H9 (cell line): ENCODE measurements around the gene CCDC33. TPM values are rescaled to one million over a fixed set of nuclear protein-coding genes. Genes with fewer than 3 reads are reported as not detected.

Experiments
- DNase-seq: peaks from one replicate; pipeline ENCODE4 v3.0.0-alpha.2; 2017
- H2AFZ ChIP-seq: one replicate; pipeline ENCODE4 v1.6.1; 2013; ENCODE audit warnings: mild to moderate bottlenecking, low read length, control low read depth, moderate library complexity
- H2AK5ac ChIP-seq: 2 replicates; pipeline ENCODE4 v1.6.1; 2013; ENCODE audit warnings: low read length, control low read depth, mixed read lengths; ENCODE audit not compliant: insufficient read length
- H2BK120ac ChIP-seq: one replicate; pipeline ENCODE4 v1.6.1; 2013; ENCODE audit warnings: low read depth, mild to moderate bottlenecking, low read length, control low read depth, inconsistent platforms; ENCODE audit not compliant: poor library complexity, severe bottlenecking
- H2BK12ac ChIP-seq: 2 replicates; pipeline ENCODE4 v1.6.1; 2013; ENCODE audit warnings: low read length, control low read depth, mixed read lengths, low read depth; ENCODE audit not compliant: insufficient read length
- H2BK15ac ChIP-seq: 2 replicates; pipeline ENCODE4 v1.6.1; 2013; ENCODE audit warnings: low read depth, low read length, control low read depth
- H2BK20ac ChIP-seq: one replicate; pipeline ENCODE4 v1.6.1; 2013; ENCODE audit warnings: low read depth, mild to moderate bottlenecking, low read length, control low read depth, inconsistent platforms; ENCODE audit not compliant: poor library complexity, severe bottlenecking
- H2BK5ac ChIP-seq: 2 replicates; pipeline ENCODE4 v1.6.1; 2013; ENCODE audit warnings: low read length, control low read depth, mixed read lengths; ENCODE audit not compliant: insufficient read length
- H3K14ac ChIP-seq: 2 replicates; pipeline ENCODE4 v1.6.1; 2013; ENCODE audit warnings: low read length, control low read depth; ENCODE audit not compliant: insufficient read depth
- H3K18ac ChIP-seq: 2 replicates; pipeline ENCODE4 v1.6.1; 2013; ENCODE audit warnings: low read depth, mild to moderate bottlenecking, mixed read lengths, low read length, control low read depth; ENCODE audit not compliant: insufficient read length
- H3K23ac ChIP-seq: 2 replicates; pipeline ENCODE4 v1.6.1; 2013; ENCODE audit warnings: low read length, control low read depth, mixed read lengths, low read depth; ENCODE audit not compliant: insufficient read length
- H3K23me2 ChIP-seq: 2 replicates; pipeline ENCODE4 v1.6.1; 2013; ENCODE audit warnings: low read depth, mild to moderate bottlenecking, mixed read lengths, low read length, control low read depth; ENCODE audit not compliant: insufficient read length, poor library complexity, severe bottlenecking
- H3K27ac ChIP-seq: 2 replicates; pipeline ENCODE4 v1.5.1; 2013; ENCODE audit warnings: low read length, control low read depth, mixed read lengths, low read depth; ENCODE audit not compliant: insufficient read length
- H3K27me3 ChIP-seq: 2 replicates; pipeline ENCODE4 v1.6.1; 2013; ENCODE audit warnings: low read length, control low read depth, inconsistent platforms; ENCODE audit not compliant: insufficient read depth
- H3K4ac ChIP-seq: 2 replicates; pipeline ENCODE4 v1.6.1; 2013; ENCODE audit warnings: low read depth, mild to moderate bottlenecking, control low read depth, inconsistent platforms, low read length, moderate library complexity
- H3K4me1 ChIP-seq: 2 replicates; pipeline ENCODE4 v1.6.1; 2013; ENCODE audit warnings: low read length, control low read depth, inconsistent platforms; ENCODE audit not compliant: insufficient read depth
- H3K4me2 ChIP-seq: 2 replicates; pipeline ENCODE4 v1.6.1; 2013; ENCODE audit warnings: low read length, control low read depth, mixed read lengths; ENCODE audit not compliant: insufficient read length, insufficient read depth
- H3K56ac ChIP-seq: 2 replicates; pipeline ENCODE4 v1.6.1; 2013; ENCODE audit warnings: low read depth, mild to moderate bottlenecking, mixed read lengths, low read length, control low read depth; ENCODE audit not compliant: insufficient read length
- H3K79me1 ChIP-seq: 2 replicates; pipeline ENCODE4 v1.6.1; 2013; ENCODE audit warnings: low read depth, mild to moderate bottlenecking, moderate library complexity, low read length, control low read depth, inconsistent platforms; ENCODE audit not compliant: insufficient read depth, poor library complexity, severe bottlenecking
- H3K79me2 ChIP-seq: 2 replicates; pipeline ENCODE4 v1.6.1; 2013; ENCODE audit warnings: low read length, control low read depth, inconsistent platforms; ENCODE audit not compliant: insufficient read depth
- H3K9ac ChIP-seq: 2 replicates; pipeline ENCODE4 v1.6.1; 2013; ENCODE audit warnings: low read length, control low read depth, mixed read lengths; ENCODE audit not compliant: insufficient read length; ENCODE audit errors: extremely low read depth
- H3K9me3 ChIP-seq: one replicate; pipeline ENCODE4 v1.6.1; 2013; ENCODE audit warnings: low read depth, low read length, inconsistent platforms; ENCODE audit not compliant: control insufficient read depth
- H3T11ph ChIP-seq: one replicate; pipeline ENCODE4 v1.6.1; 2013; ENCODE audit warnings: mild to moderate bottlenecking, low read length, control low read depth, inconsistent platforms
- H4K20me1 ChIP-seq: one replicate; pipeline ENCODE4 v1.6.1; 2013; ENCODE audit not compliant: control insufficient read depth, insufficient read length, insufficient read depth
- H4K5ac ChIP-seq: 2 replicates; pipeline ENCODE4 v1.6.1; 2013; ENCODE audit warnings: low read depth, mild to moderate bottlenecking, mixed read lengths, low read length, control low read depth; ENCODE audit not compliant: insufficient read length
- H4K8ac ChIP-seq: replicated peaks from 2 replicates; pipeline ENCODE4 v1.6.1; 2013; ENCODE audit warnings: low read length, control low read depth, mixed read lengths, low read depth; ENCODE audit not compliant: insufficient read length
- H4K91ac ChIP-seq: 2 replicates; pipeline ENCODE4 v1.6.1; 2013; ENCODE audit warnings: low read depth, mild to moderate bottlenecking, moderate library complexity, mixed read lengths, low read length, control low read depth; ENCODE audit not compliant: insufficient read length
- H3K27ac Mint-ChIP-seq, 3 experiments: 2 replicates in 2 of 3; 3 replicates in 1 of 3; pipeline ENCODE4 v1.8.0; 2020 to 2021; ENCODE audit warnings: mixed read lengths in 3 of 3, mild to moderate bottlenecking in 1 of 3, moderate library complexity in 1 of 3
- H3K27me3 Mint-ChIP-seq: 2 replicates; pipeline ENCODE4 v1.8.0; 2021; ENCODE audit warnings: low read depth, mild to moderate bottlenecking, moderate library complexity, mixed read lengths
- H3K36me3 Mint-ChIP-seq, 3 experiments: 2 replicates in 2 of 3; 3 replicates in 1 of 3; pipeline ENCODE4 v1.8.0; 2020 to 2021; ENCODE audit warnings: low read depth in 3 of 3, mixed read lengths in 3 of 3; ENCODE audit not compliant: insufficient read depth in 1 of 3
- H3K4me1 Mint-ChIP-seq, 2 experiments: 2 replicates each; pipeline ENCODE4 v1.8.0; 2020; ENCODE audit warnings: mixed read lengths in 2 of 2
- H3K4me3 Mint-ChIP-seq, 2 experiments: 2 replicates in 1 of 2; 3 replicates in 1 of 2; pipeline ENCODE4 v1.8.0; 2020 to 2021; ENCODE audit warnings: mild to moderate bottlenecking in 2 of 2, mixed read lengths in 2 of 2, moderate library complexity in 1 of 2
- H3K9me3 Mint-ChIP-seq, 2 experiments: 2 replicates in 1 of 2; 3 replicates in 1 of 2; pipeline ENCODE4 v1.8.0; 2020; ENCODE audit warnings: mild to moderate bottlenecking in 2 of 2, mixed read lengths in 2 of 2, moderate library complexity in 1 of 2
- CTCF ChIP-seq: fragments of 200-600 bp; sonication (generic); conservative IDR thresholded peaks from 3 replicates; pipeline ENCODE4 v1.8.0; 2021; ENCODE audit warnings: antibody characterized with exemption, mild to moderate bottlenecking
- WGBS: extraction: QIAGEN DNeasy Blood & Tissue Kit; methylation state at CpG from one replicate; pipeline ENCODE4 v1.1.7; 2013; ENCODE audit warnings: missing lambda C conversion rate, low lambda C conversion rate, mixed read lengths; ENCODE audit not compliant: insufficient read length; ENCODE audit errors: extremely low coverage; 5-methylcytosine and 5-hydroxymethylcytosine counted together
- total RNA-seq: library from RNA; stranded (reverse); gene quantifications from 2 replicates; pipeline ENCODE4 v1.2.1, GENCODE V29; 2021

Gene CCDC33
- total RNA-seq, 1 experiment from 2014 or later: 4.6 TPM

- H3K79me2 ChIP-seq: no peaks in the 10 kb centered on the region
- H2BK120ac ChIP-seq: no peak overlapping the region
- no peak overlapping the region for H3K4ac ChIP-seq
- no peak overlapping the region for H3K23ac ChIP-seq
- no peak overlapping the region for H2AK5ac ChIP-seq
- TF ChIP-seq CTCF: no peak
- no peak overlapping the region for H3K18ac ChIP-seq
- no peak overlapping the region for H4K91ac ChIP-seq
- no peak overlapping the region for H3K56ac ChIP-seq
- H2BK15ac ChIP-seq: no peak overlapping the region
- H3K4me3 Mint-ChIP-seq: no peak overlapping the region
- H3K23me2 ChIP-seq: no peaks in the 10 kb centered on the region
- no peaks in the 10 kb centered on the region for H3K9me3 ChIP-seq
- no peak for DNase-seq
- no peak overlapping the region for H4K5ac ChIP-seq
- H3K4me1 ChIP-seq: peaks cover 3% of the 10 kb centered on the region; the same call in 1 of the 2 replicates
- H3K27ac Mint-ChIP-seq: no peak overlapping the region
- no peak overlapping the region for H2BK20ac ChIP-seq
- no peaks in the 10 kb centered on the region for H3K79me1 ChIP-seq
- H2BK12ac ChIP-seq: no peak overlapping the region
- H3K9me3 Mint-ChIP-seq: no peaks in the 10 kb centered on the region
- no peaks in the 10 kb centered on the region for H4K20me1 ChIP-seq
- H2BK5ac ChIP-seq: no peak overlapping the region
- no peak overlapping the region for H3T11ph ChIP-seq
- no peak overlapping the region for H3K4me2 ChIP-seq
- H3K9ac ChIP-seq: no peak overlapping the region
- H4K8ac ChIP-seq: no peak overlapping the region
- H3K27me3 ChIP-seq: no peaks in the 10 kb centered on the region; the same call in 1 of the 2 replicates
- H3K27me3 Mint-ChIP-seq: peaks cover 96% of the 10 kb centered on the region
- no peaks in the 10 kb centered on the region for H3K36me3 Mint-ChIP-seq
- no peak overlapping the region for H3K27ac ChIP-seq
- H3K4me1 Mint-ChIP-seq: peaks cover 16 to 17% of the 10 kb centered on the region in 2 experiments
- no CpG with 5 or more reads among the region's 3 CpGs for WGBS
- H2AFZ ChIP-seq: no peak overlapping the region
- no peak overlapping the region for H3K14ac ChIP-seq
These were observed 57.1 kb downstream of the CCDC33 start for GRCh38 chr15:74293021-74293810.
